WERI-Rb-1 (cell line): ENCODE data around the gene SMG7.

Experiments
- DNase-seq: peaks from one replicate; pipeline ENCODE4 v3.0.0-alpha.2; 2020
- H3K27ac ChIP-seq: fragments of 250-450 bp; sonication (Bioruptor Pico); 2 replicates; pipeline ENCODE4 v1.5.1; 2020; ENCODE audit warnings: mild to moderate bottlenecking, moderate library complexity
- H3K27me3 ChIP-seq: fragments of 250-450 bp; sonication (Bioruptor Pico); 2 replicates; pipeline ENCODE4 v1.5.1; 2021; ENCODE audit warnings: mild to moderate bottlenecking, low read depth, moderate library complexity; ENCODE audit not compliant: insufficient read depth, severe bottlenecking
- H3K36me3 ChIP-seq: fragments of 250-450 bp; sonication (Bioruptor Pico); 2 replicates; pipeline ENCODE4 v1.5.1; 2020; ENCODE audit warnings: mild to moderate bottlenecking, moderate library complexity
- H3K4me3 ChIP-seq: 2 replicates; pipeline ENCODE4 v1.5.1; 2011; ENCODE audit warnings: low read depth, mild to moderate bottlenecking, control low read depth, low read length
- H3K9me3 ChIP-seq: fragments of 250-450 bp; sonication (Bioruptor Pico); 2 replicates; pipeline ENCODE4 v1.5.1; 2021; ENCODE audit warnings: mild to moderate bottlenecking, moderate library complexity; ENCODE audit not compliant: severe bottlenecking
- TF ChIP-seq, protein P1 (sequence below): IDR thresholded peaks from 2 replicates; pipeline ENCODE4 v1.5.1; 2011; ENCODE audit warnings: low read depth, mild to moderate bottlenecking, control low read depth, inconsistent platforms, low read length

The SMG7 gene

DNA sequence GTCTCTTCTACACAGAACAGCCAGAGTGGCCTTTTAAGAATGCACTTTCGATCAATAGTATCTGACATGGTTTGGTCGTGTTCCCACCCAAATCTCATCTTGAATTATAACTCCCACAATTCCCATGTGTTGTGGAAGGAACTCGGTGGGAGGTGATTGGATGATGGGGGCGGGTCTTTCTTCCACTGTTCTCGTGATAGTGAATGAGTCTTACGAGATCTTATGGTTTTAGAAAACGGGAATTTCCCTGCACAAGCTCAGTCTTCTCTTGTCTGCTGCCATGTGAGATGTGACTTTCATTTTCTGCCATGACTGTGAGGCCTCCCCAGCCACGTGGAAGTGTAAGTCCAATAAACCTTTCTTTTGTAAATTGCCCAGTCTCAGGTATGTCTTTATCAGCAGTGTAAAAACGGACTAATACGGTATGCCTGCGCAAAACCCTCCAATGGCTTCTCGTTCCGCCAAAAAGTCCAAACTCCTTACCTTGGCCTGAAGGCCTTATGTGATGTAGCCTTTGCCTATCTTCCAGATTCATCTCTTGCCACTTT, 23.0 kb upstream of the SMG7 start:
- no peak overlapping the region for H3K4me3 ChIP-seq
- H3K27me3 ChIP-seq, result no peaks in the 10 kb centered on the region
- no peaks in the 10 kb centered on the region for H3K36me3 ChIP-seq
- H3K9me3 ChIP-seq, result no peaks in the 10 kb centered on the region
- TF ChIP-seq, protein P1, sequence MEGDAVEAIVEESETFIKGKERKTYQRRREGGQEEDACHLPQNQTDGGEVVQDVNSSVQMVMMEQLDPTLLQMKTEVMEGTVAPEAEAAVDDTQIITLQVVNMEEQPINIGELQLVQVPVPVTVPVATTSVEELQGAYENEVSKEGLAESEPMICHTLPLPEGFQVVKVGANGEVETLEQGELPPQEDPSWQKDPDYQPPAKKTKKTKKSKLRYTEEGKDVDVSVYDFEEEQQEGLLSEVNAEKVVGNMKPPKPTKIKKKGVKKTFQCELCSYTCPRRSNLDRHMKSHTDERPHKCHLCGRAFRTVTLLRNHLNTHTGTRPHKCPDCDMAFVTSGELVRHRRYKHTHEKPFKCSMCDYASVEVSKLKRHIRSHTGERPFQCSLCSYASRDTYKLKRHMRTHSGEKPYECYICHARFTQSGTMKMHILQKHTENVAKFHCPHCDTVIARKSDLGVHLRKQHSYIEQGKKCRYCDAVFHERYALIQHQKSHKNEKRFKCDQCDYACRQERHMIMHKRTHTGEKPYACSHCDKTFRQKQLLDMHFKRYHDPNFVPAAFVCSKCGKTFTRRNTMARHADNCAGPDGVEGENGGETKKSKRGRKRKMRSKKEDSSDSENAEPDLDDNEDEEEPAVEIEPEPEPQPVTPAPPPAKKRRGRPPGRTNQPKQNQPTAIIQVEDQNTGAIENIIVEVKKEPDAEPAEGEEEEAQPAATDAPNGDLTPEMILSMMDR, result no peak
- no peak overlapping the region for H3K27ac ChIP-seq
- no peak for DNase-seq

DNA sequence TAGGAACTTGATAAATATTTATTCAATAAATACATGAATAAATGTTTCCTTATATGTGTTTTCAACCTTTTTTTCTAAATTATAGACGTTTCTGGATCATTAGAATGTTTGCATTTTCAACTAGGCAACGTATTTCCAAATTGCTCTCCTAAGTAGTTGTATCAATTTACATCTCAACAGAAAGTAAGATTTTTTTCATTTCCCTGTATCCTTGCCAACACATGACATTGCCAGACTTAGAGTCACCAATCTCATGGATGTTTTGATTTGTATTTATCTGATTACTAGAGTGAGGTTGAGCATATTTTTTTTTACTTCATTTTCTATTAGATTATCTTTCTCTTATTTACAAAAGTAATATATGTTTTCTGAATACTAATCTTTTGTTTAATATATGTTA, 22.2 kb upstream of the SMG7 start:
- H3K4me3 ChIP-seq, result no peak overlapping the region
- DNase-seq, result no peak
- no peak overlapping the region for H3K27ac ChIP-seq
- no peaks in the 10 kb centered on the region for H3K27me3 ChIP-seq
- no peaks in the 10 kb centered on the region for H3K36me3 ChIP-seq
- H3K9me3 ChIP-seq, result no peaks in the 10 kb centered on the region
- TF ChIP-seq, protein P1, result no peak

DNA sequence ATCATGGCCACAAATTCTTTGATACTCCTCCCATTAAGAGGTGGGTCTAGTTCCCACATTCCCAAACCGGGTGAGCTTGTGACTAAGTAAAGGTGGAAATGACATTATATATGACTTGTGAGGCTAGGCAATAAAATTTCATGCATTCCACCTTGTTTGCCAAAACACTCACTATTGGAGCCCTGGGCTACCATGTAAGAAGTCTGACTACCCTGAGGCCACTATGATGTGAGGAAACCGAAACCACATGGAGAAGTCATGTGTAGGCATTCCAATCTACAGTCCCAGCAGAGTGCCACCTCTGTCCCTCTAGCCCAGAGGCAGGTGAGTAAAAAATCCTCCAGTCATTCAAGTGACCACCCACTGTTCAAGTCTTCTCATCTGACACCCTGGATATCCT, 17.9 kb upstream of the SMG7 start:
- Histone ChIP-seq H3K27me3 (no peaks in the 10 kb centered on the region), H3K4me3 (no peak overlapping the region), H3K36me3 (no peaks in the 10 kb centered on the region), H3K9me3 (no peaks in the 10 kb centered on the region), H3K27ac (no peak overlapping the region)
- DNase-seq, result no peak
- TF ChIP-seq, protein P1, result no peak

DNA sequence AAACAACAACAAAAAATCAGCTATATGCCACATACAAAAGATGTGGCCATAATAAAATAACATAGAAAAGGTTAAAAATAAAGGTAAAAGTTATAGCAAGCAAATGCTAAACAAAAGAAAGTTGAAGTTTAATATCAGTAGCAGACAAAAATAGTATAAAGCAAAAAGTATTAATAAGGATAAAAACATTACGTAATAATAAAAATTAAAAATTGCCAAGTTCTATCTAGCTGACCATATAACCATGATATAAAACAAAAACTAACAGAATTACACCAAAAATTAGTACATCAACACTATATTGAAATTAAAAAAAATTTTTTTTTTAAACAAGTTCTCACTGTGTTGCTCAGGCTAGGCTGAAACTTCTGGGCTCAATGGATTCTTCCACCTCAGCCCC, 15.5 kb upstream of the SMG7 start:
- Histone ChIP-seq H3K27ac (no peak overlapping the region), H3K4me3 (no peak overlapping the region), H3K36me3 (no peaks in the 10 kb centered on the region), H3K9me3 (no peaks in the 10 kb centered on the region), H3K27me3 (no peaks in the 10 kb centered on the region)
- DNase-seq, result no peak
- TF ChIP-seq, protein P1, result no peak

DNA sequence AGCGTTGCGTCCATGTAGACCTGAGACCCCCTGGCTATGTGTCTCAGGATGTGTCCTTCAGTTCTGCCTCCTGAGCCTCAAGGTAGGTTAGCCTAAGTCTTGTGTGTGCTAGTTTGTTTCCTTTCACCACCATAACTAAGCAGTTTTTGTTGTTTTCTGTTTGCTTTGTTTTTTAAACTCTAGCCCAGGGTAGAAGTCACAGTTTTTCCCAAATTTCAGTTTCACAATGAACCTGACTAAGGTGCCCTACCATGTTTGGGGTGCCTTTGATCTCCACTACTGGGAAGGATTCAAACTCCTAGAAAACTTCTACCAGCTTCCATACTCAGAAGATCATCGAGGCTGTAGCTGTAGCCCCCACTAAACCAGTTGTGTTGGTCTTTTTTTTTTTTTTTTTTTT, 14.8 kb upstream of the SMG7 start:
- DNase-seq, result no peak
- Histone ChIP-seq H3K4me3 (no peak overlapping the region), H3K27ac (no peak overlapping the region), H3K27me3 (no peaks in the 10 kb centered on the region), H3K9me3 (no peaks in the 10 kb centered on the region), H3K36me3 (no peaks in the 10 kb centered on the region)
- TF ChIP-seq, protein P1, result no peak

DNA sequence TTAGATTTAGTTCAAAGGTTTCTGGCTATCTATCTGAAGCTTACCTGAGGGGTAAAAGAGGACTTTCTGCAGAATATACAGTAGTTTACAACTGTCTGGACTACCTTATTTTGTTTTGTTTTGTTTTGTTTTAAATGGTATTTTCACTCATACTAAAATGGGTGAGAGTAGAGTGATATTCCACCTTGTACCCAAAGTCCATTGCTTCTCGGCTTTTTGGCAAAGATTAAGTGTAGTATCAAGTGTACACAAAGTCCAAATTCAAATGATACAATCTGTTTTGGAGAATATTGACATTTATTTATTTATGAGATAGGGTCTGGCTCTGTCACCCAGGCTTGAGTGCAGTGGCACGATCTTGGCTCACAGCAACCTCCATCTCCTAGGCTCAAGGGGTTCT, 11.7 kb upstream of the SMG7 start:
- H3K27ac ChIP-seq, result no peak overlapping the region
- TF ChIP-seq, protein P1, result no peak
- DNase-seq, result no peak
- H3K9me3 ChIP-seq, result no peaks in the 10 kb centered on the region
- no peak overlapping the region for H3K4me3 ChIP-seq
- no peaks in the 10 kb centered on the region for H3K36me3 ChIP-seq
- no peaks in the 10 kb centered on the region for H3K27me3 ChIP-seq
